HUDEP-2 (cell line): ENCODE results near the gene PPOX.

ENCODE experiments used
- DNase-seq, 76 experiments: peaks; one replicate each; lab custom pipeline; 2025; ENCODE audit not compliant: unreplicated experiment in 76 of 76; lab: John Stamatoyannopoulos, UW

PPOX gene

GRCh38 chr1:161196111-161196510 lies 29.9 kb downstream of the PPOX start:
- no peak for DNase-seq

- no peak for DNase-seq
These were observed 30.6 kb downstream of the PPOX start for GRCh38 chr1:161196521-161197451.

GRCh38 chr1:161197560-161198193 lies 31.5 kb downstream of the PPOX start:
- DNase-seq: no peak

- DNase-seq: peak in 15 of 76 experiments; percentile 6 to 57 (median 21)
These were observed 32.1 kb downstream of the PPOX start for GRCh38 chr1:161198194-161198896.

GRCh38 chr1:161198897-161199431 lies 32.7 kb downstream of the PPOX start, which contains the start of gene ADAMTS4:
Gene ADAMTS4, minus strand, starts transcription at chr1:161199054. Its CDS starts 427 bp downstream, at chr1:161198627.
- no peak for DNase-seq

- DNase-seq: no peak
These were observed 33.4 kb downstream of the PPOX start for GRCh38 chr1:161199506-161200139.

GRCh38 chr1:161200421-161200991 lies 34.3 kb downstream of the PPOX start:
- no peak for DNase-seq

GRCh38 chr1:161200992-161201835 lies 35.0 kb downstream of the PPOX start:
- DNase-seq: peak in 2 of 76 experiments; percentile 7 to 17

- peak in 75 of 76 experiments; percentile 40 to 98 (median 94) for DNase-seq
These were observed 35.8 kb downstream of the PPOX start, which contains the start of gene NDUFS2 for GRCh38 chr1:161201836-161202712. Gene NDUFS2, plus strand, starts transcription at chr1:161202367. Its CDS starts 19 bp downstream, at chr1:161202386.

- no peak for DNase-seq
These were observed 40.4 kb downstream of the PPOX start for GRCh38 chr1:161206411-161207140.

GRCh38 chr1:161207173-161207572 lies 40.9 kb downstream of the PPOX start:
- DNase-seq: no peak

- DNase-seq: peak in 58 of 76 experiments; percentile 6 to 74 (median 47)
These were observed 43.7 kb downstream of the PPOX start for GRCh38 chr1:161209790-161210409.

- DNase-seq: no peak
These were observed 48.1 kb downstream of the PPOX start for GRCh38 chr1:161214369-161214768.

- DNase-seq: no peak
These were observed 48.9 kb downstream of the PPOX start, which contains the start of gene FCER1G for GRCh38 chr1:161215076-161215475. Gene FCER1G, plus strand, starts transcription at chr1:161215295. Its CDS starts 27 bp downstream, at chr1:161215322.

- no peak for DNase-seq
These were observed 50.9 kb downstream of the PPOX start for GRCh38 chr1:161216945-161217712.

GRCh38 chr1:161217831-161218230 lies 51.6 kb downstream of the PPOX start:
- no peak for DNase-seq
